Activated CD8-positive, alpha-beta memory T cell treated with anti-CD3 and anti-CD28 coated beads for 1 hour (primary cell): Measurements from ENCODE around the gene ABTB2.
"Not testable (repeated sequence)": the region's sequence is repeated elsewhere in the genome, so short reads cannot be mapped to it uniquely, and the experiment has no call there.

ENCODE experiments used
- DNase-seq, 2 donors: peaks; one replicate each; pipeline ENCODE4 v3.0.0-alpha.2; 2020; ENCODE audit warnings: low read depth in 1 of 2; ENCODE audit errors: extremely low read depth in 1 of 2

Gene ABTB2

DNA sequence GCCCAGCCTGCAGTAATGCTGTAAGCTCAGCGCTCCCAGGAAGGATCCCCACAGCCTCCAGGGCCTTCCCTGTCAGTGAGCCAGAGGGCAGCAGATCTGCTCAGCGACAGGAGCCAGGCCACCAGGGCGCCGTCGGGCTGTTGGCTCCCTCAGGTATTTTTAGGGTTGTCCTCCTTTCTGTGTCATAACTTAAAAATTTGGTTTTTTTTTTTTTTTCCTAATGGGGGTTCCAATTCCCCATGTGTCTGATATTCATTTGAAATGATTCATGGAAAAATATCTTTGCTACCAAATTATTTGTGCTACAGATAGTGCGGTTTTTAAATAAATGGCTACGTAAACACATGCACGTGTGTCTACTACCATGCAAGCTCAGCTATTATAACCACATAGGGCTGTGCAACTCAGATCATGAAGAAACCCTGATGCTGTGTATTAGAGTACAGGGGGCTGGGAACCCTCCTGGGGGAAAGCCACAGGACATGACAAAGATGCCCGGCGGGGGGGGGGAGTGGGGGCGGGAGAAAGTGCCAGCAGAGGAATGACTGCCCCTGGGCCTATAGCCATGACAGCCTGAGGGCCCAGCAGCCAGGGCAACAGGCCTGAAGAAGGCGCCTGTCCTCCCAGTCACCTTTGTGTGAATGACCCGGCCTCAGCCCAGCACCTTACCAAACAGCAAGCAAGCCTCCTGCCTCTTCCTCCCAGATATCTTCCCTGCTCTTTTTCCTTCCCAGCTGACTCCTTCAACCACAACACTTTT is 163.1 kb downstream of the ABTB2 start:
- no peak for DNase-seq

DNA sequence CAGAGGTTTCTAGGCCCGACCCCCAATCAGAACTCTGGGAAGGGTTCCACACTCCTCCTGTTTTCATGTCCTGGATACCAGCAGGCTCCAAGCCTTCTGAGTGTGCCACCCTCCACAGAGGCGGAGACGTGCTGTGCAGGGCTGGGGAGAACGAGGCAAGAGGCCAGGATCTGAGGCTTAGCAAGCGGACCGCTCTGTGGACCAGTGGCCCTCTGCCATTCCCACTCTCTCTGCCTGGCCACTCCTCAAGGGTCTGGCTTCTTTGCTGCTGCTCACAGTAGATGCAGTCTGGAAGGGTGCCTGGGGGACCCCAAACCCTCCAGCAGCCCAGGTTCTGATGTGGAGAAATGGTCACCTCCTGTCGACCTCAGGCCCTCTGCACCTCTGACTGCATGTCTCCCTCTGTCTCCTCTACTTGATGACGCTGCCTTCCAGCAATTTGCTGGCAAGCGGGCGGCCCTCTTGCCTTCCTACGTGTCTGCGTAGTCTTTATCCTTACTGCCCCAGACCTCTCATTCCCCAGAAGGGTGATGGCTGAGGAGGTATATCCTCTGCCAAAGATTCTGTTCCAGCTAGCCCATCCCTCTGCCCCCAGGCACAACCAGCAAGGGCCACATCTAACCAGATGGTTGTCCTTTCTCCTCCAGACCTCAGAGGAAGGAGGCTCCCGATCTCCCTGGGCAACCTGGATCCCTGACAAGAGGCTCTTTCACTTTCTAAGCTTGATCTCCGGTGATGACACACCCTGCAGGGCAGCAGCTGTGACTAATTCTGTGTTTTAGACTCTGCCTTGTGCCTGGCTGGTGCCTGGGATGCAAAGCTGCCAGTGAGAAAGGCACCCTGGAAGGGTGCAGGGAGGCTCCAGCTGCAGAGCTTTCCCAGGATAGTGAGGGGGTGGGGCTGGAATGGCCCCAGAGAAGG is 165.1 kb downstream of the ABTB2 start:
- DNase-seq, result no peak

DNA sequence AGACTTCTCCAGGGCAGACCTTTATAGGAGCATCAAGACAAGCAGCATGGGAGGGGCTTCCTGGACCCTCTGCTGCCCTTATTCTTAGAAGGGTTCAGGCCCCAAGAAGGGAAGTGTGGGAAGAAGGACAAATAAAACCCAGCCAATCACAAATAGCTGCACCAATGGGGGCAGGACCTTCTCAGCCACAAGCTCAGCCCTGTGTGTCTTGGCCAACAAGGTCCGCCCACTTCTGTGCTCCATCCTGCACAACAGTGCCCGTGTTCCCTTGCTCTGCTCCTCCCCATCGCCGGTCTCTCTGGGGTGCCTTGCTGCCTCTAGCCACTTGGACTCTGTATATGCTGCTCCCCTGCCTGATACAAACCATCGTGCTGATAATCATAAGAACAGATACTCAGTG is 166.2 kb downstream of the ABTB2 start:
- no peak for DNase-seq

DNA sequence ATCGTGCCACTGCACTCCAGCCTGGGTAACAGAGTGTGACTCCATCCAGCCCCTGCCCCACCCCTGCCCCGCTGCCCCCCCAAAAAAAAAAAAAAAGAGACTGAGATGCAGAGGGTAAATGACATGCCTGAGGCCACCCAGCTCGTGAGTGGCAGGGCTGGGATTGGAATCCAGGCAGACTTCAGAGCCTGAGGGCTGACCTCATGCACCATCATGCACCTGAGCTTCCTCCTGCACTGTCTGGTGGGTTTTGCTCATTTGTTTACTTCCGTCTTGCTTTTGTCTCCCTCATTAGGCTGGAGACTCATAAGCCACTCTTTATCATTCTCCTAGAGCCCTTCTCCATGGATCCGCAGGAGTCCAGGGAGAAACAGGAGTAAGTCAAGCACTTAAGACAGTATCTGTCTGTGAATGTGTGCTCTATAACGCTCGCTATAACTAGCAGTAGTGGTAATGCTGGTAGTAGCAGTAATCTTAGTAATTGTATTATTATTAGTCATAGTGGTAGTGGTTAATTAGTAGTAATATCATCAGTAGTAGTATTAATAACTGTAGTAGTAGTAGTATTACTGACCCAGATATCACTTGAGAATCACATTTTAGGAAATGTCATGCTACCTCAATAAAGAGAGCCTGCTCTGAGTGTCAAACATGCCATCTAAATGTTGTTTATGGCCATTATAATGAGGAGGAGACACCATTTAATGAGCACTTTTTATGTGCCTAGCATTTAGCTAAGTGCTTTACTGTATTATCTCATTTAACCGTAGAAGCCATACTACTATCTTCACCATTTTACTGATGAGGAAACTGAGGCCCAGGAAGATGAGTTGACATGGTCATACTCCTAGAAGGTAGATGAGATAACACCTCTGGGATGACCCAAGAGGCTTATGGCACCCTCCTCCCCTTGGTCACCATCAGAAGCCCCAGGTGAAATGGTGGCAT is 167.3 kb downstream of the ABTB2 start:
- DNase-seq, result no peak

DNA sequence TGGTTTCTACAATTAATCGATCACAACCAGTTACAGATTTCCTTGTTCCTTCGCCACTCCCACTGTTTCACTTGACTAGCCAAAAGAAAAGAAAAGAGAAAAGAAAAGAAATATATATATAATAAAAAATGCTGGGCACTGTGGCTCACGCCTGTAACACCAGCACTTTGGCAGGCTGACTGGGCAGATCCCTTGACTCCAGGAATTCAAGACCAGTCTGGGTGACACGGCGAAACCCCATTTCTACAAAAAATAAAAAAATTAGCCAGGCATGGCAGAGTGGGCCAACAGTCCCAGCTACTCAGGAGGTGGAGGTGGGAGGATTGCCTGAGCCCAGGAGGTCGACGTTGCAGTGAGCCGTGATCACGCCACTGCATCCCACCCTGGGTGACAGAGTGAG is 168.6 kb downstream of the ABTB2 start:
- DNase-seq, result no peak

DNA sequence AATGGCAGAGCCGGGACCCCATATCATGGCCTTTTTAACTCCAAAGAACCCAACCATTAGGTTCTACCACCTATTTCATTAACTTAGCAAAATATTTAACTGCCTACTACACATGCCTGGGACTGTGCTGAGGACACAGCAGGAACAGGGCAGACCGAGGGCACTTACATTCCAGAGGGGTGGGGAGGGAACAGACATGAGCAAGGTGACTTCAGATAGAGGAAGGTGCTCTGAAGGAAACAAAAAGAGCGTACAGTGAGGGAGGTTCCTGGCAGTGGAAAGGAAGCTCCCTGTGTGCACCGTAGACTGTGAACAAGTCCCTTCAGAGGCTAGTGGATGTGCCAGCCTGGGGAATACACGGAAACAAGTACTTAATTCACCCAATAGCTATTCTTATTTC is 169.6 kb downstream of the ABTB2 start:
- DNase-seq, result no peak

DNA sequence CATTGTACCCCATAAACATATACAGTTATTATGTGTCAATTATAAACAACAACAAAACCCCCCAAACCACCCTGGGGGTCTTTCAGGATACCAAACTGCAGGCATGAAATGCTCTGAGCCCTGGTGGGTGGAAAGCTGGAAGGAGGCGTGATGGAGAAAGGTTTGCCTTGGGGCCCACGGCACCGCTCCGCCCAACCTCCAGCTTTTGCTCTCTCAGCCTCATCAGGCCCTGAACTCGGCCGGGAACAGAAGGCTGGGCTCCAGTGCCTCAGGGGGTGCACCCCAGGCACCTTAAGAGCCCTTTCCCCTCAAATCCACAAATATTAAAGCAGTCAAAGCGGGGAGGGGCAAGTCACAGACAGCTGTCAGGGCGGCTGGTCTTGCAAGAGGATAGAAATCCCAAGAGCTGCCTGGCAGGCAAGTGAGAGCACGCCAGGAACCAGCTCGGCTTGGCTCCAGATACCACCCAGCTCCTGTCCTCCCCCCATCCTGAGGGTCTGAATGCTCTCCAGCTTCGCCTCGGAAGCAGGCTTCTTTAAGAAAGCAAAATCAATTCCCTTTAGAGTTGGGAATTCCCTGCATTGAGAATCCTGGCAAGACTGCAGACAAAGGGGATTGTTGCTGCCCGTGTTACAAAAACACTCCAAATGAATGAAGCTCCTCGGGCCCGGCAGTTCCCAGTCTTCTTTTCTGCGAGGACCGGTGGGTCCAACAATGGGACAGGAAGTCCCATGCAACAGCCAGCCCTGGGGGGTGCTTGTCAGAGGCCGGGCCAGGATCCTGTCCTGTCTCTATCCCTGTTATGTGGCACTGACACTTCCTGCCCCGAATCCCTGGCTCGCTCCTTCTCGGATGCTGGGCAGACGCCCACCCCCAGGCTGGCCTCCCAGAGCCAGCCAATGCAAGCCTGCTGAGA is 171.6 kb downstream of the ABTB2 start:
- no peak for DNase-seq

DNA sequence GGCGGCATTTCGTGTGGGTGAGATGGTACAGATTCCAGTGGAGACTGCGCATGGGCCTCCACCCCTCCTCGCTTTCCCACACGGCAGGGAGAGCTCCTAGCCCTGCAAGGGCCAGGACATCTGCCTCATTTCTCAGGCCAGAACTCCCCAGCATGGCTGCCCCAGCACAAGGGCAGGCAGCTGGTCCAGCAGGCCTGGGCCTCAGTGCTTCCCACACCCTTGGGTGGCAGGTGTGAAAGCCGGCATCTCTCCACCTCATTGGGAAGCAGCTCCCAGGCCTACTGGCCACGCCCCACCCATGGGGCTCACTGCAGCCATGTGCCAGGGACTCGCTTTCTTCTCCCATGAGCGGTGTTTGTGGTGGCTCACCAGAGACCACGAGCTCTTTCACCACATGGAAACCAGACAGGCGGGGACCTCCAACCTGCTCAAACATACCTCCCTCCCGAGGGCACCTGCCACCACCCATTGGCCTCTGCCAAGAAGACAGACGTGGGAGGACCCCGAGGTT is 173.2 kb downstream of the ABTB2 start:
- DNase-seq, result no peak

DNA sequence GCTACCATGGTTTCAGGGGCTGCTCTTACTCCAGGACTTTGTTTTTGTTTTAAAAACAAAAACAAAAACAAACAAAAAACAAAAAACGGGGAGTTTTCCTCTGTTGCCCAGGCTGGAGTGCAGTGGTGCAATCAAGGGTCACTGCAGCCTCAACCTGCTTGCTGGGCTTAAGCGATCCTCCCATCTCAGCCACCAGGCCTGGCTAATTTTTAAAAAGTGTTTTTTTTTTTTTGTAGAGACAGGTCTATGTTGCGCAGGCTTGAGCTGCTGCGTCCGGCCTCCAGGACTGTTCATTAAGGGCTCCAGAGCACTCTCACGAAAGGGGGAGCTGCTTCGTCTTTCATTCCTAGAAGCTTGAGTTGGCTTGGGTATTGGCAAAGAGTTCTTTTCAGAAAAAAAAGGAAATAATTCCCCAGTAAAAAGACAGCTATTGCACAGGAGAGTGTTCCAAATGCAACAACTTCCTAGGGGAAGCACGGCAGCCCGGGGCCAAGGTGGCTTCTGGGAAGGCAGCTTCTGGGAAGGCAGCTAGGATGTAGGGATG is 173.9 kb downstream of the ABTB2 start:
- no peak for DNase-seq

DNA sequence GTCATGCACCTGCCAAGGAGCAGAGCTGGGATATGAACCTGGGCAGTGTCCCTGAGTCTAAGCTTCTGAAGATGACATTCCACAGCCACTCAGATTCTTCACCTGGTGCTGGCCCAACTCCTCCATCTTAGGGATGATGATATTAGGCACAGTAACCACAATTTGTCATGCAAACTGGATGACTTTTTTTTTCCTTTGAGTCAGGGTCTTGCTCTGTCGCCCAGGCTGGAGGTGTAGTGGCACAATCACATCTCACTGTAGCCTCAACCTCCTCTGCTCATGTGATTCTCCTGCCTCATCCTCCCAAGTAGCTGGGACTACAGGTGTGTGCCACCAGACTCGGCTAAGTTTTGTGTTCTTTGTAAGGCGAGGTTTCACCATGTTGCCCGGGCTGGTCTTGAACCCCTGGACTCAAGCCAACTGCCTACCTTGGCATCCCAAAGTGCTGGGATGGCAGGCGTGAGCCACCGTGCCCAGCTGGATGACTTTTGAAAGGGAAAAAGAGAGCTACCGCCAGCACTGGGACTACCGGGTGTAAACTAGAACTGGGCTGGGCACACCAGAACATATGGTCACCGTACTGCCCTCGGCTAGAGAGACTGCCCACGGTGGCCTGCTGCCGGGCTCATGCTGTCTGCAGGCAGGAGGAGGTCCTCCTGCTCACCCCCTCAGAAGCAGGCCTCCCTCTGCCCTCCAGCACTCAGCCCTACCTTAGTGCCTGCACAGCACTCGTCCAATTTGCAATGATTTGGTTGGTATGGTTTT is 174.7 kb downstream of the ABTB2 start:
- no peak for DNase-seq

DNA sequence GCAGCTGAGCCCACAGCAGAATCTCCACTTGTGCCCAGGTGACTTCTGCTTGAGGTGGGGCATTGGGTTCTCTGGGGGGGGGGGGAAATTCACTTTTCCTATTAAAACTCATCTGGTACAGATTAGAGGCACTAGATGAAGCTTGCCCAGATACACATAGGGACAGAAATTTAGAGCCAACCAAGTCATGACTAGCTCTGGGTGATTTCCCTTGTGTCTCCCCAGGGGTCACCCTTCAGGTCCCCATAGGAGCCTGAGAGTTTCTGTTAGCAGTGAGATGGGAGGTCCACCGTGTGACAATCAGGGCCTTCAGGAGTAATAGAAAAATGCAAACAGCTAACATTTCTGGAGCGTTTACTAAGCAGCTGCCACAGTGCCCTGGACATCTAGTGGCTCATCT is 175.4 kb downstream of the ABTB2 start:
- no peak for DNase-seq

DNA sequence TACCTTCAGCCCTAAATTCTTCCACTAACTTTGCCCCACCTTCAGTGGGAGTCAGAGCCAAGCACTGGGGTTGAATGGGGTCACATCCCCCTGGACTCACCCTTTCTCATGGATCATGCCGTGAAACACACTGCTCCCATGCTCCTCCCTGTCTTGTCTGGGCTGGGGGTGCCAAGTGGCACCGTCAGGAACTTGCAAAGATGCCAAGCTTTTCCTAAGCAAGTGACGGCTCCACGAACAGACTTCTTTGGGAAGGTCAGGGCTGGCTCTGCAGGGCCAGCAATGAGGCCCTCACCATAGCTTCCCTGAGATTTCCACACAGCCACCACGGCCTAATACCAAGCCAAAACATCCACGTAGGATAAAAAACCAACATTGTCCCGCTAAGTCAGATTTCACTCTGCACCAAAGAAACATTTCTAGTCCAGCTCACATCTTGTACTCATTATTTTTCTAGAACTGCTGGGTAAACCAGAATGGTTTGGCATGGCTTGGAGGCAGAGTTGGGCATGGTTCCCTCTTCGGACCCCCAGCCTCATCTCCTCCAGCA is 175.9 kb downstream of the ABTB2 start:
- DNase-seq, result no peak

DNA sequence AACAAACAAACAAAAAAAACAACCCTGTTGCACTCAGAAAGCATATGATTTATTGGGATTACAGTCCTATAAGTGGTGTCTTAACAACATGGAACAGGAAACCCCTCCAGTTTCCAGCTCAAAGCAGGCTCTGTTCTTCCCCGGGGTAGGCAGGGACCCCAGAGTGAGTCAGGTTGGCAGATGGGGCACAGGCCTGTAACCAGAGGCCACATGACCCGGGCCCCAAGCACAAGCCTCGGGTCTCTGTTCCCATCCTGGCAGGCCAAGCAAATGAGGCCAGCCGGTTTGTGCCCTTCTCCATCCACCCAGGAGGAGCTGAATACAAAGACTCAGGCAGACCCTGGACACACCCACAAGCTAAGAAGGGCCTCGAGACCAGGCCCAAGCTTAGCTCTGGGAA is 176.6 kb downstream of the ABTB2 start:
- no peak for DNase-seq

DNA sequence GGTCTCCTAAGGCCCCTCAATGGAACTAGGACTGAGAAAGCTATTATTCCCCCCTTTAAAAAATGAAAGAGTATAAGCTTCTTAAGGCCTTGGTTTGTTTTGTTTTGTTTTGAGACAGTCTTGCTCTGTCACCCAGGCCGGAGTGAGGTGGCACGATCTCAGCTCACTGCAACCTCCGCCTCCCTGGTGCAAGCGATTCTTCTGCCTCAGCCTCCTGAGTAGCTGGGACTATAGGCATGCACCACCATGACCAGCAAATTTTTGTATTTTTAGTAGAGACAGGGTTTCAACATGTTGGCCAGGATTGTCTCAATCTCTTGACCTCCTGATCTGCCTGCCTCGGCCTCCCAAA is 177.0 kb downstream of the ABTB2 start:
- DNase-seq, result not testable (repeated sequence)

DNA sequence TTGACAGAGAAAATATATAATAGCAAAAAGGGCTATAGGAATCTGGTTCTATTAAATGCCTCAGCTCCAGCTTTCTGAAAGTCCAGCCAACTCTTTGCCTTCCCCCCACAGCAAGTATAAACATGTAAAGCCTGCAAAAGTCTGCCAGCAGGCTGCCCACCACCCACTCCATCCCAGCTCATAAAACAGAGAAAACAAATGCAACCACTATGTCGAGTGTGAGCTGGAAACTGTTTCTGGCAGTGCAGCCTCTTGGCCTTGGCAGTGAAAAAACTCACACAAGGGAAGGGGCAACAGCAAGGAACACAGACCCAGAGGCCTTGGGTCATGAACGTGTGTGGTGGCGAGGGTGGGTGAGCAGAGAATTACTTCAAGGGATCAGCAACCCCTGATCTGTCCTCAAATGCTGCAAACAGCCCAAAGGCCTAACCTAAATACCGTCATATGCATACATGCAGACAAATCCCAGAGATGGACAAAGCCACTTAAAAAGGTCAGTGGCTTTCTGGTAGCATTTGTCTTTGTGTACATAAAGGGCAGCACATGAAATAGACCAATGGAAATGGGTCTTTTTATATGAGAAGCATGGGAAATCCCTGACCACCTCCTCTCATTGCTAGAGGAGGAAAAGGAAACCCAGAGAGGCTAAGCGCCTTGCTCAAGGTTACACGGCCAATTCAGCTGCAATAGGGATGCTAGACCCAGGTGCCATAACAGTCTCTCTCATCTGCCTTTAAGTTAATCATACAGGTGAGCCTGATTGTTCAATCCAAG is 177.6 kb downstream of the ABTB2 start:
- DNase-seq, result no peak

DNA sequence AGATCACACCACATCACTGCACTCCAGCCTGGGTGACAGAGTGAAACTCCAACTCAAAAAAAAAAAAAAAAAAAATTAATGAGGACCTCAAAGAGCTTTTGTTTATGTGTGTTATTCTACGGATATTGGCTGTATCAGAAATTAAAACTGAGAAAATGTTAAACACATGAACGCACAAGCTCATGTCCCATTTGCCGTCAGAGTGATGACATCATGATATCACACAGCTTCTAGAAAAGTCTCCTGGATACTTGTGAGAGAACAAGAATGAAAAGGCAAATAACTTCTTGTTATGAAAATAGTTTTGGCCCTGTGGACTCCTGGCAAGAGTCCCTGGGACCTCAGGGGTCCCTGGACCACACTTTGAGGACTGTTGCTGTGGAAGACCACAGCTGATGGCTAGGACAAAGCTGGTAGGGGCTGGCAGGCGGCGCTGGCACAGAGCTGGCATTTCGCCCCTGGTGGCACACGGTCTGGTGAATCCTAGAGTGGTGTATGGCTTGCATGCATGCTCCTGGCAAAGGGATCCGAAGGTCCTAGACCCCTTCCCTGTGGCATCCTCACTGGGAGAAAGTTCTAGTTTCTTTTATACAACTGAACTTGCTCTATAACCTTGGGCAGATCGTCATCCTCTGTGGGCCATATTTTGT is 178.7 kb downstream of the ABTB2 start:
- no peak for DNase-seq

DNA sequence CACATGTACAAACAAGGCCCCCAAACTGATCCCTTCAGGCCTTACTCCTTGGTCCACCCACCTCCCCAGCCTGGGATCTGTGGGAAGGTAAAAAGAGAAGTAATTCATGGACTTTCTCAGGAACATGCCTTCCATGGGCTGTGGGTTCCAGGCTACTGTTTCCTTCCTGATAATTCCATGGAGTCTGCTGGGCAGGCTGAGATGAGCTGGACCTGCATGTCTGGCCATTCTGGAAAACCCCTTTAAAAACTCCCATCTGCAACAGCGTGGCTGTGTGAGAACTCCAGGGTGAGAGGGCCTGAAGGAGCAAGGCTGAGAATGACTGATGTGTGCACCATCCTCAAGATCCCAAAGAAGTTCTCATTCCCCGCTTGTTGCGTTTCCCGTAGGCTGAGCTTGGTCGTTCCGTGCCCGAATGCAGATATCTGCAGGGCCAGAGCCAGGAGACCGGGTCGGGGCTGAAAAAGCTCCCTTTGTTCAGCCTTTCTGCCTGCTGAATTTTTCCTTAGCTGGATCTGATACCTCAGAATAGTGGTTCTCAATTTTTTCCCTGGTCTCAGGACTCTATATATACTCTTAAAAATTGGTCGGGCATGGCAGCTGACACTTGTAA is 179.5 kb downstream of the ABTB2 start:
- DNase-seq, result no peak
